GM12878 (cell line): ENCODE results near the gene RNASE2. TPM values are rescaled to one million over a fixed set of nuclear protein-coding genes. Genes with fewer than 3 reads are reported as not detected.
"Not testable (repeated sequence)": the region's sequence is repeated elsewhere in the genome, so short reads cannot be mapped to it uniquely, and the experiment has no call there.

Experiments
- ATAC-seq: fragments of 200-7000 bp; cut with Tn5 transposase; 3 replicates; pipeline ENCODE4 v1.9.1; 2020; ENCODE audit warnings: mild to moderate bottlenecking, moderate library complexity
- BruUV-seq: library from RNA; stranded (reverse); fragments of 400-500 nt; replicated peaks from 2 replicates; lab custom pipeline; 2021; lab: Mats Ljungman, UMichigan
- CTCF ChIA-PET: fragments of 300-600 bp; sonication (Branson Sonifier 250); formaldehyde crosslinking; extraction: SDS; loops from one replicate; lab custom pipeline; 2021; ENCODE audit warnings: inconsistent platforms; lab: Yijun Ruan, JAX
- POLR2A ChIA-PET: fragments of 350-600 bp; formaldehyde crosslinking; extraction: SDS; loops from one replicate; lab custom pipeline; 2021; ENCODE audit warnings: inconsistent platforms; lab: Charles Lee
- RAD21 ChIA-PET: fragments of 300-600 bp; sonication (Branson Sonifier 250); formaldehyde crosslinking; loops from one replicate; lab custom pipeline; 2023; ENCODE audit warnings: antibody characterized with exemption; ENCODE audit not compliant: unreplicated experiment; lab: Charles Lee
- SMC1A ChIA-PET: fragments of 300-600 bp; sonication (Branson Sonifier 250); formaldehyde crosslinking; loops from one replicate; lab custom pipeline; 2023; ENCODE audit not compliant: unreplicated experiment, uncharacterized antibody; lab: Charles Lee
- DNase-seq: peaks from one replicate; pipeline ENCODE4 v3.0.0-alpha.2; 2011; ENCODE audit warnings: low read depth, low spot score
- FAIRE-seq: peaks from 3 replicates; lab custom pipeline; 2011; peaks lifted over from hg19 to GRCh38; lab: Jason Lieb, UNC
- H2AFZ ChIP-seq: 2 replicates; pipeline ENCODE4 v1.6.0; 2011; ENCODE audit warnings: low read depth, low read length, control low read depth; ENCODE audit not compliant: control insufficient read depth
- H3K27ac ChIP-seq: 2 replicates; pipeline ENCODE4 v1.5.1; 2011; ENCODE audit warnings: control low read depth; ENCODE audit not compliant: control insufficient read depth, insufficient read depth
- H3K27me3 ChIP-seq, 2 experiments: replicated peaks in 1 of 2; 2 replicates each; pipeline versions ENCODE4 v1.6.0 to v1.6.1; 2011; ENCODE audit warnings: low read length in 1 of 2; ENCODE audit not compliant: control insufficient read depth in 2 of 2, insufficient read depth in 2 of 2
- H3K36me3 ChIP-seq, 2 experiments: 2 replicates each; pipeline ENCODE4 v1.5.1; 2011; ENCODE audit warnings: low read length in 1 of 2; ENCODE audit not compliant: control insufficient read depth in 2 of 2, insufficient read depth in 2 of 2
- H3K4me1 ChIP-seq: 2 replicates; pipeline ENCODE4 v1.6.1; 2011; ENCODE audit warnings: mild to moderate bottlenecking, low read length, moderate library complexity, mixed read lengths; ENCODE audit not compliant: control insufficient read depth, insufficient read depth
- H3K4me2 ChIP-seq: 2 replicates; pipeline ENCODE4 v1.6.0; 2011; ENCODE audit warnings: control low read depth; ENCODE audit not compliant: control insufficient read depth, insufficient read depth
- H3K4me3 ChIP-seq: fragments of 200-600 bp; sonication (generic); 2 replicates; pipeline ENCODE4 v1.5.1; 2016
- H3K79me2 ChIP-seq: 2 replicates; pipeline ENCODE4 v1.6.0; 2011; ENCODE audit warnings: low read length; ENCODE audit not compliant: control insufficient read depth, insufficient read depth
- H3K9ac ChIP-seq: 2 replicates; pipeline ENCODE4 v1.8.0; 2011; ENCODE audit warnings: low read length, control low read depth, mixed read lengths; ENCODE audit not compliant: control insufficient read depth, insufficient read depth
- H3K9me3 ChIP-seq: replicated peaks from 3 replicates; pipeline ENCODE4 v1.5.1; 2011; ENCODE audit warnings: mild to moderate bottlenecking, low read length; ENCODE audit not compliant: control insufficient read depth, insufficient read depth
- H4K20me1 ChIP-seq: 2 replicates; pipeline ENCODE4 v1.6.0; 2011; ENCODE audit not compliant: control insufficient read depth, insufficient read depth
- POU2F2 ChIP-seq: IDR thresholded peaks from 3 replicates; pipeline ENCODE4 v1.6.1; 2011; ENCODE audit warnings: low read depth, mild to moderate bottlenecking, low read length, borderline replicate concordance
- SPI1 ChIP-seq: IDR thresholded peaks from 2 replicates; pipeline ENCODE4 v1.6.1; 2011; ENCODE audit warnings: low read depth, mild to moderate bottlenecking, low read length, moderate library complexity, borderline replicate concordance; ENCODE audit not compliant: insufficient read depth
- WGBS: methylation state at CpG from one replicate; pipeline ENCODE4 v1.1.6; 2016; ENCODE audit warnings: low lambda C conversion rate; ENCODE audit not compliant: insufficient replicate concordance, insufficient coverage; ENCODE audit errors: missing lambda C conversion rate; 5-methylcytosine and 5-hydroxymethylcytosine counted together
- in situ Hi-C: fragments of 300-500 bp; cut with MboI; formaldehyde crosslinking; loops from 9 replicates; pipeline ENCODE4 v1.14.3; 2018; ENCODE audit warnings: mixed read lengths
- intact Hi-C: fragments of 100-400 bp; cut with micrococcal nuclease; formaldehyde crosslinking; loops from one replicate; pipeline ENCODE4 v1.14.2; 2022; ENCODE audit not compliant: unreplicated experiment
- polyA plus RNA-seq, 11 experiments: library from polyadenylated mRNA; depleted of rRNA in 4 of 11; unstranded in 6 of 11; stranded (reverse) in 5 of 11; fragments of >200 nt; fragmentation: Nextera tagmentation in 4 of 11; fragmentation: Illumina TruSeq in 1 of 11; extraction: Ambion mirVana in 4 of 11; extraction: Trizol in 1 of 11; gene quantifications; 1 replicate in 1 of 11; 2 replicates in 10 of 11; pipeline versions ENCODE4 v1.2.1 to v1.2.3, GENCODE V29; 2011 to 2016; ENCODE audit warnings: inconsistent platforms in 2 of 11, missing spikeins in 2 of 11, low read depth in 1 of 11
- total RNA-seq, 4 experiments: library from RNA; depleted of rRNA in 3 of 4; stranded (reverse); fragments of >200 nt in 3 of 4; fragmentation: Illumina TruSeq in 1 of 4; extraction: Trizol in 1 of 4; gene quantifications; 2 replicates each; pipeline versions ENCODE4 v1.2.1 to v1.2.3, GENCODE V29; 2013 to 2021
- TF ChIP-seq, protein P1 (sequence below): fragments of 450-650 bp; conservative IDR thresholded peaks from 2 replicates; pipeline ENCODE4 v1.6.1; 2017; ENCODE audit warnings: mild to moderate bottlenecking, moderate library complexity

The RNASE2 gene
- total and polyA plus RNA-seq, 10 of the 15 experiments (the other 5 are each of a cell fraction or from before 2014, with no cell fraction given), result not detected

- TF ChIP-seq POU2F2, result no peak
- TF ChIP-seq, protein P1, sequence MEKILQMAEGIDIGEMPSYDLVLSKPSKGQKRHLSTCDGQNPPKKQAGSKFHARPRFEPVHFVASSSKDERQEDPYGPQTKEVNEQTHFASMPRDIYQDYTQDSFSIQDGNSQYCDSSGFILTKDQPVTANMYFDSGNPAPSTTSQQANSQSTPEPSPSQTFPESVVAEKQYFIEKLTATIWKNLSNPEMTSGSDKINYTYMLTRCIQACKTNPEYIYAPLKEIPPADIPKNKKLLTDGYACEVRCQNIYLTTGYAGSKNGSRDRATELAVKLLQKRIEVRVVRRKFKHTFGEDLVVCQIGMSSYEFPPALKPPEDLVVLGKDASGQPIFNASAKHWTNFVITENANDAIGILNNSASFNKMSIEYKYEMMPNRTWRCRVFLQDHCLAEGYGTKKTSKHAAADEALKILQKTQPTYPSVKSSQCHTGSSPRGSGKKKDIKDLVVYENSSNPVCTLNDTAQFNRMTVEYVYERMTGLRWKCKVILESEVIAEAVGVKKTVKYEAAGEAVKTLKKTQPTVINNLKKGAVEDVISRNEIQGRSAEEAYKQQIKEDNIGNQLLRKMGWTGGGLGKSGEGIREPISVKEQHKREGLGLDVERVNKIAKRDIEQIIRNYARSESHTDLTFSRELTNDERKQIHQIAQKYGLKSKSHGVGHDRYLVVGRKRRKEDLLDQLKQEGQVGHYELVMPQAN, result no peak
- no peak for TF ChIP-seq SPI1
- TF ChIP-seq, all 136 proteins: peak for 0
These were observed 48.1 kb upstream of the RNASE2 start (continued) for GRCh38 chr14:20907214-20907613.

- DNase-seq, in situ Hi-C loops, H3K4me3 ChIP-seq, H3K9ac ChIP-seq, CTCF ChIA-PET, H3K79me2 ChIP-seq, H3K36me3 ChIP-seq, SMC1A ChIA-PET, H3K9me3 ChIP-seq, ATAC-seq, H3K27me3 ChIP-seq, H3K27ac ChIP-seq, H2AFZ ChIP-seq, H4K20me1 ChIP-seq, H3K4me2 ChIP-seq, FAIRE-seq, POLR2A ChIA-PET, RAD21 ChIA-PET, H3K4me1 ChIP-seq, BruUV-seq, intact Hi-C loops: not testable (repeated sequence)
- 34% methylated on average over 14 of the region's 14 CpGs for WGBS
These were observed 44.5 kb upstream of the RNASE2 start for GRCh38 chr14:20910822-20911221.

DNA sequence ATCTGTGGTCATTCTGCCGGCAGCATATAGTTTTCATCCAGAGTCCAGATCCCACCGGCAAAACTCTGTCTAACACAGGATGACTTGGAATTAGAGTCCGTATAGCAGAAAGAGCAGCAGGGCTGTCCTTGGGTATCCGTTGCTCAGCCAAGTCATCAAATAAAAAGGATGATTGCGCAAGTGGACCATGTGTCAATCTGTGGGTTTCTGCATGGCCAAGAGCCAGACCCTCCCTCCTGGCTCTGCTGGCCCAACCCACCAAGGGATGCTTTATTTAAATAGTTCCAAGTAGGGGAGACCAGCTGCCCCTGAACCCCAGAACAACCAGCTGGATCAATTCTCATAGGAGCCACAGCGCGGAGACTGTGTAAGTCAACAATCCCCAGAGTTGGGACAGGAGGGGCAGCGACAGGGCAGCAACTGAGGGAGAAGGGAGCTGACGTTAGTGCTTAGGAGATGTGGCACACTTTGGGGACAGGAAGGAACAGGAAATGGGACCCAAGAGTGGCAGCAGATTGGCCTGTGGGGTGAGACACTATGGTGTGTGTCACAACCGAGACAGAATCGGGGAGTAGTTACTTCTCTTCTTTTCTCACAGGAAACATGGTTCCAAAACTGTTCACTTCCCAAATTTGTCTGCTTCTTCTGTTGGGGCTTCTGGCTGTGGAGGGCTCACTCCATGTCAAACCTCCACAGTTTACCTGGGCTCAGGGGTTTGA is 36.1 kb upstream of the RNASE2 start:
- in situ Hi-C loops, POLR2A ChIA-PET, H4K20me1 ChIP-seq, H3K36me3 ChIP-seq, FAIRE-seq, H3K9ac ChIP-seq, RAD21 ChIA-PET, H3K9me3 ChIP-seq, DNase-seq, H2AFZ ChIP-seq, ATAC-seq, H3K27ac ChIP-seq, H3K4me2 ChIP-seq, H3K4me1 ChIP-seq, CTCF ChIA-PET, H3K4me3 ChIP-seq, H3K27me3 ChIP-seq, SMC1A ChIA-PET, H3K79me2 ChIP-seq, BruUV-seq, intact Hi-C loops: not testable (repeated sequence)
- whole genome bisulfite sequencing, result 53% methylated on average over 11 of the region's 11 CpGs

DNA sequence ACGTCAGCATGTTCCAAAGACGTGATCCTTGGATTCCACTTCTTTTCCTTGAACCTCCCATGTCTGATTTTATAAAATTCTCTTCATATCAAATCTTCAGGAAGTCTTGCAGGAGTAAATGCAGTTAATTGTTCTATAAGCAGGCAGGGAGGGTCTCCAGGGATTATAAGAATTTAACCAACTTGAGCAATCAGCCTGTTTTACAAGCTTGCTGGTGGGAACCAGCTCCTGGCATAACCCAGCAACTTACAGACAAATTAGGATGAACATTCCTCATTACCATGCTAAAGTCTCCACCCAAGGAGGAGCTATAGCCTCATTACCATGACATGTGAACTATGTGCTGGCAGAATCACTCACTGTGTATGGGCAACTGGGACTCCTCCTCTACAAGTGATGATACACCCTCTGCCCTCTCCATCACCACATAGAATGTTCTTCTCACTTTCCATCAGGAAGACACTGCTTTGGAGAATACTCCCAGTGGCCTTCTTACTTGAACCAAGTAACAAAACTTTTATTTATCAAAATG is 31.5 kb upstream of the RNASE2 start:
- SMC1A ChIA-PET, result not testable (repeated sequence)

More for the DNA sequence above, 31.5 kb upstream of the RNASE2 start:
- H3K4me3 ChIP-seq, H3K27ac ChIP-seq, H3K4me1 ChIP-seq, intact Hi-C loops, in situ Hi-C loops, RAD21 ChIA-PET, ATAC-seq, H4K20me1 ChIP-seq, FAIRE-seq, H3K79me2 ChIP-seq, CTCF ChIA-PET, H3K9ac ChIP-seq, H2AFZ ChIP-seq, H3K27me3 ChIP-seq, BruUV-seq, H3K4me2 ChIP-seq, POLR2A ChIA-PET, H3K9me3 ChIP-seq, H3K36me3 ChIP-seq, DNase-seq: not testable (repeated sequence)
- 0% methylated on average over 2 of the region's 2 CpGs for WGBS
